ENCODE data around the gene AQP2.

Gene AQP2

GRCh38 chr12:49942512-49942893 is 8.0 kb upstream of the AQP2 start:
- DNase-seq, result no peak

GRCh38 chr12:49942921-49943624 is 7.5 kb upstream of the AQP2 start:
- no peak for DNase-seq

GRCh38 chr12:49943625-49943960 is 6.9 kb upstream of the AQP2 start:
- DNase-seq, result no peak

- DNase-seq, result no peak
Measured at GRCh38 chr12:49944046-49944445, 6.5 kb upstream of the AQP2 start.

GRCh38 chr12:49944718-49945117 is 5.8 kb upstream of the AQP2 start:
- DNase-seq, result no peak

- DNase-seq, result peak; percentile 7
Measured at GRCh38 chr12:49945394-49946080, 5.0 kb upstream of the AQP2 start.

GRCh38 chr12:49946086-49946485 is 4.5 kb upstream of the AQP2 start:
- peak; percentile 7 for DNase-seq

- no peak for DNase-seq
Measured at GRCh38 chr12:49946497-49946896, 4.0 kb upstream of the AQP2 start.

- no peak for DNase-seq
Measured at GRCh38 chr12:49947593-49948226, 2.8 kb upstream of the AQP2 start.

- DNase-seq, result no peak
Measured at GRCh38 chr12:49948866-49949845, 1.4 kb upstream of the AQP2 start.

GRCh38 chr12:49949866-49950265 is 671 bp upstream of the AQP2 start:
- no peak for DNase-seq

- DNase-seq, result no peak
Measured at GRCh38 chr12:49951411-49952240, 1.1 kb downstream of the AQP2 start.

- no peak for DNase-seq
Measured at GRCh38 chr12:49952391-49953055, 2.0 kb downstream of the AQP2 start.

GRCh38 chr12:49953151-49953550 is 2.6 kb downstream of the AQP2 start:
- no peak for DNase-seq

GRCh38 chr12:49953961-49954846 is 3.7 kb downstream of the AQP2 start:
- DNase-seq, result no peak

GRCh38 chr12:49954863-49955830 is 4.6 kb downstream of the AQP2 start:
- DNase-seq, result no peak

- no peak for DNase-seq
Measured at GRCh38 chr12:49955899-49956662, 5.5 kb downstream of the AQP2 start.

Measured in NCI-H187 treated with DMSO at 0.1 percent for 48 hours (cell line).